HG02759 (cell line): ENCODE results near the gene LIAS.
A peak's percentile ranks its signal among the peaks of the same experiment; 100 is the strongest.
"Not testable (repeated sequence)": the region's sequence is repeated elsewhere in the genome, so short reads cannot be mapped to it uniquely, and the experiment has no call there.

Experiments
- ATAC-seq: cut with Tn5 transposase; IDR thresholded peaks from one replicate; pipeline ENCODE4 v1.9.1; 2021; ENCODE audit warnings: mild to moderate bottlenecking, moderate library complexity; ENCODE audit not compliant: unreplicated experiment

Gene LIAS

DNA sequence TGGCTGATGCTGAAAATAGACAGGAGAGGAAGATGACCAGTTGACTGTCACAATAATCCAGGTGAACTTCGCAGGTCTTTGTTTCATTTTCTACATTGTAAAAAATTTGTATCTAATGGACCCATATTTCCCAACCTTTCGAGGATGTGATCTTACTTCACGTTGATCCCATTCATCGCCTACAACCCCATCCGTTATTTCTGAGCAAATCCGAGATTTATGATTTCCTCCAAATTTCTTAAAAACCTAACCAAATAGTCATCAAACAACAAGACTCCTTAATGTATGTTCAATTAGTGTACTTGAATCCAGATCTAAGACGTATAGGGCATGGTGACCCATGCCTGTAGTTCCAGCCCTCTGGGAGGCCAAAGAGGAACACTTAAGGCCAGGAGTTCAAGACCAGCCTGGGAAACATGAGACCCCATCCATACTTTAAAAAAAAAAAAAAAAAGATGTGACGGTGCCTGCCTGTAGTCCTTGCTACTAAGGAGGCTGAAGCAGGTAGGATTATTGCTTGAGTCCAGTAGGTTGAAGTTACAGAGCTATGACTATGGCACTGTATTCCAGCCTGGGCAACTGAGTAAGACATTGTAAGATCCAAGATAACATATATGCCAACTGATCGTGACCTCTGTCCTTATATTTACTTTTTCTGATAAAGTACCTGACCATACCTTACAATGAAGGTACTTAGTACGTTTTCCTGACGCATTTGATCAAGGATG lies 5.8 kb upstream of the LIAS start:
- no peak for ATAC-seq

- ATAC-seq = no peak
These were observed 5.1 kb upstream of the LIAS start for GRCh38 chr4:39453738-39454137.

GRCh38 chr4:39455486-39455885 lies 3.4 kb upstream of the LIAS start:
- no peak for ATAC-seq

DNA sequence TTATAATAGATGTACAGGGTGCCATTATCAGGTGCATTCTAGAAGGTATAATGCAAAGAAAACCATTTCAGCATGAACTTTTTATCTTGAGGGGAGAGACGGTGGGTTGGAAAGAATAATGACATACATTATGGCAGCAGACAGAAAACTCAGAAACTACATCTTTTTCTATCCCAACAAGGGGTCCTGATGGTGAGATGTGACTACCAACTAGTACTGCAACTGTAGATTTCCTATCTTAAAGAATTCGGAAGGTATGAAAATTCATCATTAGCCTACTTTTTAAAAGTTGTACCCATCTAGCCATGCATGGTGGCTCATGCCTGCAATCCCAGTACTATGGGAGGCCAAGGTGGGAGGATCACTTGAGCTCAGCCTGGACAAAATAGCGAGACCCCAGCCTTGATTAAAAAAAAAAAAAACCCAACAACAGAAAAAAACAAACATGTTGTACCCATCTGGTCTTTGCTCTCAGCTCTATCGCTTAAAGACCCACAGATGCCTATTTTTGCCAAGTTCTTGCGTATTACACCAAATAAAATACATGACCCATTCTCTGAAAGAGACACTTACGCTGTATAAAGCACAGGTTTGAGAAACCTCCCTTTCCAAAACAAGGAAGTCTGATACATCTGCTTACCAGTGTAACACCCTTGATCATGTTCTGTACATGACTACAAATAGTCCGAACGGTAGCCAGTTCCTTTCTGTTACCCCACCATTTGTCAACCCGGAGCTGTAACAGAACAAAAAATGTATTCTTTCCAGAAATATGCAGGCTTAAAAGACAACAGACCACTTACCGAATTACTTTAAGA lies 1.7 kb upstream of the LIAS start:
- no peak for ATAC-seq

- not testable (repeated sequence) for ATAC-seq
These were observed 723 bp upstream of the LIAS start for GRCh38 chr4:39458161-39458504.

DNA sequence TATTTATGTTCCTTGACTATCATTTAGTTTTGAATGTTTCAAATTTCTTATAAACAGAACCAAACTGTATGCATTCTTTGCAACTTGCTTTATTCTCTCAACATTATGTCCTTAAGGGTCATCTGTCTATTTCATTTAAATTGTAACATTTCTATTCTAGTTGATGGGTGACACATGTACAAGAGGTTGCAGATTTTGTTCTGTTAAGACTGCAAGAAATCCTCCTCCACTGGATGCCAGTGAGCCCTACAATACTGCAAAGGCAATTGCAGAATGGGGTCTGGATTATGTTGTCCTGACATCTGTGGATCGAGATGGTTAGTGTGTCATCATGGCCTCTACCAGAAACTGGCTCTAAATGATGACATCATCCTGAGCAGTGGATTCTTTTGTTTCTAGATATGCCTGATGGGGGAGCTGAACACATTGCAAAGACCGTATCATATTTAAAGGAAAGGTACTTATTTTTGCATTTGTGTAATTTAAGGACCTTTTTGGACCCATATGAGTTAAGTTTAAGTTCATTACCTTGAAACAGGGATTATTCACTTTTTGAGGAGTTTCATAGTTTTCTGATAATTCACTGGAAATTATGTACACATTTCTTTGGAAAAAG lies 6.1 kb downstream of the LIAS start:
- no peak for ATAC-seq

DNA sequence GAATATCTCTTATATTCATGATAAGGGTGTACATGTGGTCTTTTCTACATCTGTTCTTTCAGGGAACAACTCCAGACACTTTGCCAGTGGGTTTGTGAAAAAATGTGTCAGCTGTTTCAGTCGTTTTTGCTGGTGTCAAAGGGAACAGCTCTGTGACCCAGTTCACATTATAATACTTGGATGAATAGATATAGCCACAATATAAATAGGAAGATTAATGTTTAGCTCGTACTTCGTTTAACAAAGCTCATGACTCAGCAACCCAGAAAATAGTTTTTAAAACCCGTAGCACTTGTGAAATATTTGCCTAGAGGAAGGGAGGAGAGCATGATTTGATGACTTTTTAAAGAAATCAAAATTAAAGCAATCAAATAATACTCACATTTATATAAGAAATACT lies 7.9 kb downstream of the LIAS start:
- ATAC-seq = no peak

- no peak for ATAC-seq
These were observed 8.6 kb downstream of the LIAS start for GRCh38 chr4:39467464-39467863.

GRCh38 chr4:39469429-39470077 lies 10.7 kb downstream of the LIAS start:
- peak; percentile 68 for ATAC-seq

DNA sequence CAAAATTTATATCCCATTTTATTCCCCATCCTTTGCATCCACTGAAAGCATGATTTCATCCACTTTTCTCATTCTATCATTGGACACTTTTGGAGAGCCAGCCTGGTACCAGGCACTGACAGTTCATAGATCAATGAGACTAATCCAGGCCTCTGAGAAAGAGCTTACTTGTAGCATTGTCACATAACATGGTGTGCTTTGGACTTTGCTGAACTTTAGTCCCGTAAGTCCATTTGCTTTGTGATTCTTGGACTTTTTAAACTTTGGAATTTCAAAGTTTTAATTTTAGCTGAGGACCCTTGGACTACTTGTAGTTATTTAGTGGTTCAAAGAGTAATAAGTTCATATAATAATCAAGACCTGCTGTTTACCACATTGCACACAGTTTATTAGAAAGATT lies 11.5 kb downstream of the LIAS start:
- no peak for ATAC-seq

GRCh38 chr4:39472396-39472795 lies 13.5 kb downstream of the LIAS start:
- ATAC-seq = no peak

DNA sequence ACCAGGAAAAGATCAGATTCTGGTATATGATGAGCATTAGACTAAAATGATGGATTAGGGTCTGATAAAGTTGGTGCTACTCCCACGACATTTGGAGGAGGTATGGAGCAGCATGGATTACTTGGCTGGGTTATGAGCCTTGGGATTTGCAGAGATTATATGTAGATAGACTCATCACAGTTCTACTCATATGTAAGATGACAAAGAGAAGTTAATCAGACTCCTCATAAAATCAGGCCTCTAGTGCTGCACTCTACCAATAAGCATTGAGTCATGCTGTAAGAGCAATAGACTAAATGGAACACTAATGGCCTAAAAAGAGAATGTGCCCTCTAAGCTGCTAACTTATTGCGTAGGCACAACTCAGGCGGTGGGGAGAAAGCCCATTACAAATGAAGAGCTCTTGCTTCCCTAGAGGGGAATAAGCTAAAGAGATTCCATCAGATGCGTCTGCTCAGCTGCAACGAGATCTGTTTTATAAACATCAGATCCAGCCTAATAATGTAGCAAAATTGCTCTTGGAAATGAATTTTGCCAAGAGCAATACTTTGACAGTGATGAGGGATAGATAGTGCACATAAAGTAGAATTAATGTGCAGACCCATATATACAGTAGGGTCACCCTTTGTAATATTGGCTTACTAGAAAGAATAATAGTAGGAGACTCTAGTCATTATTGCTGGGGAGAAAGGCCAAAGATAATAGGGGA lies 17.5 kb downstream of the LIAS start:
- ATAC-seq = no peak

DNA sequence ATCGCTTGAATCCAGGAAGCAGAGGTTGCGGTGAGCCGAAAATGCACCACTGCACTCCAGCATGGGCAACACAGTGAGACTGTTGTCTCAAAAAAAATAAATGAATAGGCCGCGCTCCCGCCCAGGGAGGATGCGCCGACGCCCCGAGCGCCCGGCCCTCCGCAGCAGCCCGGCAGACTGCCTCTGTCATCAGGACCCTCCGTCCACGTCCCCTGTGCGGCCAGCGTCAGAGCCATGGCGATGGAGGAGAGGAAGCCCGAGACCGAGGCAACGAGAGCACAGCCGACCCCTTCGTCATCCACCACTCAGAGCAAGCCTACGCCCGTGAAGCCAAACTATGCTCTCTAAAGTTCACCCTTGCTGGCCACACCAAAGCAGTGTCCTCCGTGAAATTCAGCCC lies 21.4 kb downstream of the LIAS start:
- no peak for ATAC-seq

- no peak for ATAC-seq
These were observed 22.2 kb downstream of the LIAS start for GRCh38 chr4:39480902-39481695.

DNA sequence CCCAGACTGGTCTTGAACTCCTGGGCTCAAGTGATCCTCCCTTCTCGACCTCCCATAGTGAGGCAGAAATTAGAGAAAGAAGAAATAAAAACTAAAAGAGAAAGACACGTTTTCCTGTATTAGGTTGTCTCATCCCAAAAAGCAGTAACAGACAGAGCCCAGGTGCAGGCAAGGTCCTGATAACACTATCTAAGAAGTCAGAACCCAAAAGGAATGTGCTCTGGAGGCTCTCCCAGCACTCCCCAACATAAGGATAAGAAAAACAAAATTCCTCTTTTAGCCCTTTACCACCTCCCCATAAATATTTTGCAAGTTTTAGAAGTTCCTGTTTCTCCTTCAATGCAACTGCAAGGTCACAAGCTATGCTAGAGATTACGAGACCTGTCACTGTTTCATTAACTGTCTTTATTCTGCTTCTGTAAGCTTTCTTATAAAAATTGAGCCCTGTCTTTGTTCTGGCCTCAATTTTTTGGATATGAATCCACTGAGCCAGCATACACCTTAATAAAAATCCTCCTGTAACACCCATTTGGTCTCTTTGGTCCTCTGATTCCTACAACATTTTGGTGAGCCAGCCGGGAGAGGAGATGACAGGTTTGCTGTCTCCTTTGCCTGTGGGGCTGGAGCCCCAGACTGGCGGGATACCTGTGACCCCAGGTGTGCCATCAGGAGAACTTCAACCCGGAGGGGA lies 25.9 kb downstream of the LIAS start:
- no peak for ATAC-seq

- no peak for ATAC-seq
These were observed 27.5 kb downstream of the LIAS start for GRCh38 chr4:39486221-39486804.

DNA sequence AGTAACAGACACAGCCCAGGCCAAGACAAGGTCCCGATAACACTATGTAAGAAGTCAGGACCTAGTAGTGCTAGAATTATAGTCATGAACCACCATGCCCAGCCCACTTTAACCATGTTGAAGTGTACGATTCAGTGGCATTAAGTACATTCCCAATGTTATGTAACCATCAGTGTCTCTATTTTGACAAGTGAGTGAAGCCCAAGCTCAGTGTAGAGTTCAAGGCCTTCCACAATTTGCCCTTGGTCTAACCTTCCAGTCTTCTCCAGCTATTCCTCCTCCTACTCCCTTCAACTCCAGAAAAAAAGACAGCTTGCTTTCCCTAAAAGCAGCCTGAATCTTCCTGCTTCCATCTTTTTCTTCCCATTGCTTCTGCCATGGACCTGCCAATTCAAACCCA lies 31.5 kb downstream of the LIAS start:
- no peak for ATAC-seq

- no peak for ATAC-seq
These were observed 35.5 kb downstream of the LIAS start for GRCh38 chr4:39494354-39494753.
